Measurements from ENCODE around the gene SCG5.

- TF ChIP-seq CTCF (IDR thresholded peaks at IDR 0.05), result no peak
- TF ChIP-seq POLR2A (IDR thresholded peaks at IDR 0.05), result no peak
Observed at GRCh38 chr15:32723171-32723948, 81.8 kb downstream of the SCG5 start.
